ENCODE data around the gene ZNF22.

The ZNF22 gene

GRCh38 chr10:44977287-44978212, 23.2 kb upstream of the ZNF22 start:
- DNase-seq (ENCODE audit: low read depth): no peak

- DNase-seq (ENCODE audit: low read depth): no peak
Measured at GRCh38 chr10:44978213-44978569, 22.5 kb upstream of the ZNF22 start.

GRCh38 chr10:44978570-44979280, 22.0 kb upstream of the ZNF22 start, which contains the start of gene DEPP1:
Gene DEPP1, minus strand, starts transcription at chr10:44978809. Its CDS starts 779 bp downstream, at chr10:44978030.
- DNase-seq (ENCODE audit: low read depth): no peak

GRCh38 chr10:44979281-44980191, 21.2 kb upstream of the ZNF22 start:
- DNase-seq (ENCODE audit: low read depth): no peak

- DNase-seq (ENCODE audit: low read depth): no peak
Measured at GRCh38 chr10:44980309-44981171, 20.2 kb upstream of the ZNF22 start.

- no peak for DNase-seq (ENCODE audit: low read depth)
Measured at GRCh38 chr10:44981172-44982113, 19.3 kb upstream of the ZNF22 start.

GRCh38 chr10:44982114-44982460, 18.6 kb upstream of the ZNF22 start:
- DNase-seq (ENCODE audit: low read depth): no peak

- DNase-seq (ENCODE audit: low read depth): no peak
Measured at GRCh38 chr10:44982496-44982895, 18.2 kb upstream of the ZNF22 start.

GRCh38 chr10:44983066-44983894, 17.4 kb upstream of the ZNF22 start:
- no peak for DNase-seq (ENCODE audit: low read depth)

- no peak for DNase-seq (ENCODE audit: low read depth)
Measured at GRCh38 chr10:44983895-44984278, 16.8 kb upstream of the ZNF22 start.

- DNase-seq (ENCODE audit: low read depth): no peak
Measured at GRCh38 chr10:44984671-44985101, 16.0 kb upstream of the ZNF22 start.

- no peak for DNase-seq (ENCODE audit: low read depth)
Measured at GRCh38 chr10:44985175-44985681, 15.5 kb upstream of the ZNF22 start.

GRCh38 chr10:44986179-44986578, 14.5 kb upstream of the ZNF22 start:
- no peak for DNase-seq (ENCODE audit: low read depth)

- no peak for DNase-seq (ENCODE audit: low read depth)
Measured at GRCh38 chr10:44986670-44987069, 14.1 kb upstream of the ZNF22 start.

- DNase-seq (ENCODE audit: low read depth): no peak
Measured at GRCh38 chr10:44988957-44989585, 11.7 kb upstream of the ZNF22 start.

GRCh38 chr10:44989597-44990301, 11.0 kb upstream of the ZNF22 start:
- DNase-seq (ENCODE audit: low read depth): no peak

GRCh38 chr10:44990302-44990655, 10.4 kb upstream of the ZNF22 start:
- no peak for DNase-seq (ENCODE audit: low read depth)

GRCh38 chr10:44990965-44991364, 9.8 kb upstream of the ZNF22 start:
- no peak for DNase-seq (ENCODE audit: low read depth)
